ENCODE measurements around the gene LRP5.

LRP5 gene

DNA sequence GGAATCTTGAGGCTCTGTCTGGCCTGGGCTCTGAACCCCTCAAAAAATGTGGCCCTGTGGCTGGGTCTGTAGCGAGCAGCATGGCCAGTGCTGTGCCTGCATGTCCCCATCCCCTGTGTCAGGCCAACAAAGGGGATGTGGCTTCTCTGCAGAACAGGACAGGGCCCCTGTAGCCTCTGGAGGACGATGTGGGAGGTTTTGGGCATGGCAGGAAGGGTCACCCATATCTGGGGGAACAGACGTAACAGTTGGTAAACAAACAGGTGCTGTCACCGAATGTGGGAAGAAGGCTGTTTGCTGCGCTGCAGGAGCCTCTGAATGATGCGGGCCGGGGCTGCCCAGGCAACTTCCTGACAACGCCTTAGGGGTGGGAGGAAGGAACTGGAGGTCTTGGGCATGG lies 35.0 kb downstream of the LRP5 start:
- no peak for DNase-seq (ENCODE audit: low read depth)

DNA sequence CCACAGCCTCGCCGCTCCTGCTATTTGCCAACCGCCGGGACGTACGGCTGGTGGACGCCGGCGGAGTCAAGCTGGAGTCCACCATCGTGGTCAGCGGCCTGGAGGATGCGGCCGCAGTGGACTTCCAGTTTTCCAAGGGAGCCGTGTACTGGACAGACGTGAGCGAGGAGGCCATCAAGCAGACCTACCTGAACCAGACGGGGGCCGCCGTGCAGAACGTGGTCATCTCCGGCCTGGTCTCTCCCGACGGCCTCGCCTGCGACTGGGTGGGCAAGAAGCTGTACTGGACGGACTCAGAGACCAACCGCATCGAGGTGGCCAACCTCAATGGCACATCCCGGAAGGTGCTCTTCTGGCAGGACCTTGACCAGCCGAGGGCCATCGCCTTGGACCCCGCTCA lies 35.5 kb downstream of the LRP5 start:
- no peak for DNase-seq (ENCODE audit: low read depth)

DNA sequence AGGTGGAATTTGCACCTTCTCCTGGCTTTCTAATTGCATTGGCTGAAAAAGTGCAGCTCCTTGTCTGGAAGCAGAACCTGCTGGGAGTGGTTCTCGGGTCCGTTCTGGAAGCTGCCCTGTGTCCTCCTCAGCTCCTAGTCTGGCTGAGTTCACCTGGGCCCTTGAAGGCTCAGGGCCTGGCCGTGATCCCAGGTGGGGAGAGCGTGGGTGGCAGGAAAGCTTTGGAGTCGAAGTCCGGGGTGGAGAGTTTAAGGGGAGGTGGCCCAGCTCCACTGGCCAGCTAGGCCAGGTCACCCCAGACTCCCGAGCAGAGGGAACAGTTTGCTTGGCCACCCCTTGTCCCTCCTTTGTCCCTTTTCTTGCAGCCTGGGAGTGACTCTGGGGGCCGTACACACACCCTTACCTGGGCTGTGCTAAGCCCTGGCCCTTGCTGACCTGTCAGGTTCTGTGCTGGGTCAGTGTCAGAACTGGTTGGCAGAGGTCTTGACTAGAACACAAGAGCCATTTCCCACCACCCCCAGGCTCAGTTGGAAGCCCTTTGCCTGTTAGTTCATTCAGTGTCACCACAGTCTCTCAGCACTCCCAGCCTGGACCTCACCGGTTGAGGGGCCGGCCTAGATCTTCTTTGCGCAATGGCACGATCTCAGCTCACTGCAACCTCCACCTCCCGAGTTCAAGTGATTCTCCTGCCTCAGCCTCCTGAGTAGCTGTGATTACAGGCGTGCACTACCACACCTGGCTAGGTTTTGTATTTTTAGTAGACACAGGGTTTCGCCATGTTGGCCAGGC lies 37.3 kb downstream of the LRP5 start:
- no peak for DNase-seq (ENCODE audit: low read depth)

DNA sequence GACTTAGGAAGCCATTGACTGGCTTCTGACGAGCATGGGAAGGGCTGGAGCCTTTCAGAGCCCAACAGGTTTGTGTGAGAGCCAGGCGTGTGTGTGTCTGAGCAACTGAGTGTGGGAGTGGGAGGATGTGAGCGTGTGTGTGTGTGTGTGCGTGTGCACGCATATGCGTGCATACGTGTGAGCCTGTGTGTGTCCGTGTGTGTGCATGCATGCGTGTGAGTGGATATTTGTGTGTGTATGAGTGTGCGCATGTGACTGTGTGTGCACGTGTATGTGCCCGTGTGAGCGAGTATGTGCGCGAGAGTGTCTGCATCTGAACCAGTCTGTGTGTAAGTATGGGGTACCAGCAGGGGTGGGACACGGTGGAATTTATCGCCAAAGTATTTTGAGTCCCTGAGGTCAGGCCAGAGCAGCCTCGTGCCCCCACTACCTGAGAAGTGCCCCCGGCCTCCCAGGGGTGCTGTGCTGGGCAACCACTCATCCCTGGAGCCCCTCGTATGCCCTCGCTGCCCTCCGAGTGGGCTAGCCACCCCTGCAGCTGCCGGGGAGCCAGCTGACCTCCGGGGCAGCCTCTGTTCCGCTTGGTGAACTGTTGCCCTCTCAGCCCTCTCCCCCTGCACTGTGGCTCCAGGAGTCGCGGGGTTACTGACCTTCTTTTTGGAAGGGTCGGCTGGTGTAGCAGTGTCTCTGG lies 38.5 kb downstream of the LRP5 start:
- no peak for DNase-seq (ENCODE audit: low read depth)

DNA sequence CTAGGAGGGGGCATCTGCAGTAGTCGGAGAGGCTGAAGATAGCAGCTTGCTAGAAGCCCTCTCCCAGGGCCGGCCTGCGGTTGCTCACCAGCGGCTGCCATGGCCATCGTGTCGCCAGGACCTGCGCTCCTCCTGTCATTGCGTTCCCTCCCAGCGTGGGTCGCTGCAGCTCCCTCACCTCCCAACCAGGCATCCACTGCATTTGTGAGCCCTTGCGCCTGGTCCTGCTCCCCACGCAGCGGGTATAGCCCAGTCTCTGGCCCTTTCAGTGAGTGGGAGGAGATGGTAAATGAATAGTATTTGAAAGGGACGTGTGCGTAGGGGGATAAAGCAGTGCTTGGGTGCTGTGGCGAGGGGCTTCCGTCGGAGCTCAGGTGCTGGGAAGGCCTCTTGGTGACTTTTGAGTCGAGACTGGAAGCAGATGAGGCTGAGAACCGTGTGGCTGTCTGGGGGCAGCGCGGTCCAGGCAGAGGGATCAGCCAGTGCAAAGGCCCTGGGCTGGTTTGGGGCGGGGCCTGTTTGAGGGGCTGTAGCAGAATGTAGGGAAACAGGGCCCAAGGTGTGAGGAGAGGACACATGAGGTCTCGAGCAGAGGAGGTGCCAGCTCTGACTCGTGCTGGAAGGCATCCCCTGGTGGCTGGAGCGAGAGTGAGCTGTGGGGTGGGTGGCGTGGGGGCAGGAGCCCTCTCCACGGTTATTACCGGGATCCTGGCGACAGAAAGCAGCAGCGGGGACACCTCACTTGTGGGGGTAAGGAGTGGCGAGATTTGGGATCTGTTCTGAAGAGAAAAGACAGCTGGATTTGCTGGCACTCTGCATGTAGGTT lies 39.3 kb downstream of the LRP5 start:
- DNase-seq (ENCODE audit: low read depth), result no peak

DNA sequence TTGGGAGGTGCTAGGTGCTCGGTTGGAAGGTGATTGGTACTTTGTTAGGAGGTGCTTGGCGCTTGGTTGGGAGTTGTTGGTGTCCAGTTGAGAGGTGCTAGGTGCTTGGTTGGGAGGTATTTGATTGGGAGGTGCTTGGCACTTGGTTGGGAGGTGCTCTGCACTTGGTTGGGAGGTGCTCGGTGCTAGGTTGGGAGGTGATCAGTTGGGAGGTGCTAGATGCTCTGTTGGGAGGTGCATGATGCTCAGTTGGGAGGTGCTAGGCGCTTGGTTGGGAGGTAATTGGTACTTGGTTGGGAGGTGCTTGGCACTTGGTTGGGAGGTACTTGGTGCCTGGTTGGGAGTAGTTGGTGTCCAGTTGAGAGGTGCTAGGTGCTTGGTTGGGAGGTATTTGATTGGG lies 40.2 kb downstream of the LRP5 start:
- DNase-seq (ENCODE audit: low read depth), result no peak

DNA sequence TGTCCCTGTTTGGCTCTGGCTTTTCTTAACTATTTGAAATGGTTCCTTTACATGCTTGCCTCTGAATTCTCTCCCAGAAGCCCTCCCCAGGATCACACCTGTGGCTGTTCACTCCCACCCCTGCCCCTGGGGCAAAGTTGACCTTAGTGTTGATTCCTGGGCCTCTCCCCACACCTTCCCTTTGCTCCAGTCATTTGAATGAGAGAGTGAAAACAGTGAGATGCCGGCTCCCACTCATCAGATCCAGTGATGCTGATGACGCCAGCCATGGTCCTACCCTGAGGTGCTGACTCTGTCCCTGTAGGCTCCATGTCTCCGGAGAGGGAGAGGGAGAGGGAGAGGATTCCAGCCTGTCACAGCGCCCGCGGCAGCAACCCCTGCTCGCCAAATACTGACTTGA lies 40.7 kb downstream of the LRP5 start:
- DNase-seq (ENCODE audit: low read depth), result no peak

DNA sequence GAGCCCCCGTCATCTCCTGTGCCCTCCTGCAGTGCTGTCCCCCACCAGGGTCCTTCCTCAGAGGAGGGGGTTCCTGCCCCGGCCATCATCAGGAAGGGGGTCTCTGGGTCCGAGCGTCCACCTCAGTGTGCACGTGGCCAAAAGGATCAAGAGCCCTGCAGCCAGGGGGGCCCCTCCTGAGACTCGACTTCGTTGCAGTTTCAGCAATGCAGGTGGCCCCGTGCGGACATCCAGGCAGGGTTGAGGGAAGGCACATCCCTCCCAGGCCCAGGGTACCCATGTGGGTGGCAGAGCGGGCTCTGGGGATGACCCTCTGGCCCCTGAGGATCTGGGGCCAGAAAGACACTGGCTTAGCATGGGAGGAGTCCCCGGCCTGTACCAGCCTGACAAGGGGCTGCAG lies 41.3 kb downstream of the LRP5 start:
- no peak for DNase-seq (ENCODE audit: low read depth)

DNA sequence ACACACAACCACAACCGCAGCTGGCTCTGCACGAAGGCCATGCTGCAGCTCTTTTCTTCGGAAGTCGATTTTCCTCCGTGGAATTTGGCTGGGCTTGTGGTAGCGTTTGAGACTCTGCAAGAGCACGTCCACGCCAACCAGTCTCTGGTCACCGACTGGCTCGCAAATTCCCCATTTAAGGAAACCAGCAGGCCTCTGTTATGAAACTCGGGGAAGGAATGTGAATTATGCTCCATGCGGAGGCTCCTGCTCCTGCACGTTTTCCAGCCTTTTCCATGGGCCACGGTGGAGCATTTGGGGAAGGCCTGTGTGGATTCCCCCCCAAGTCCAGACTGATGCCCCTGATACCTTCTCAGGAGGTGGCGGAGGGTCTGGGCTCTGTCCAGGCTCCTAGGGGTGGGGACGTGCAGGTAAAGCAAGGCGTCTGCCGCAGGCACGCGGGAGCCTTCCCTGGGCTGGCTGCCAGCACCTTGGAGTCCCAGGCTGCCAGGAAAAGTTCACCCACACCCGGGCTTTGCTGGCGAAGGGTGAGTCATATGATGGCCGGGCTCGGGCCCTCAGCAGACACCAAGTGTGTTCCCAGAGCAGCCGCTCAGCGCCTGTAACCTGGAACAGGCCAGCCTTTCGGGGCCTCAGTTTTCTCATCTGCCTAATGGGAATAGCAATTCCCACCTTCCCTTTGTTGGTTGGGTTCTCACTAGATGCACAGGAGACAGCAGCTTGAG lies 41.9 kb downstream of the LRP5 start:
- DNase-seq (ENCODE audit: low read depth), result peak; percentile 90

DNA sequence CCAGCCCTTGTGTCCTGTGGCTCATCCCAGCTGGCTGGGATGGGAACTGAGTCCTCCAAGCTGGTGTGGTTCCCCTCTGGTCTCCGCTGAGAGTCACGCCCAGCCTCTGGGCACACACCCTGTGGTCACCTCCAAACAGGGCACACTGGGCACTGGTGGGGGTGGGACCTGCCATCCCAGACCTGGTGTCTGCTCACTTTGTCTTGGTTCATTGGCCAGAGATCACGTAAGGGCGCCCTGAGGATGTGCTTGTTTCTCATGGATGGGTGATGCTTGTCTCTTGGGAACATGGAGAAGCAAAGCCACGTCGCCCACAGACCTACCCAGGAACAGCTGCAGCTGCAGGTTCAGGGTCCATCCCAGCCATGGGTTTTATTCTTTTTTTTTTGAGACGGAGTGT lies 43.1 kb downstream of the LRP5 start:
- DNase-seq (ENCODE audit: low read depth), result no peak

DNA sequence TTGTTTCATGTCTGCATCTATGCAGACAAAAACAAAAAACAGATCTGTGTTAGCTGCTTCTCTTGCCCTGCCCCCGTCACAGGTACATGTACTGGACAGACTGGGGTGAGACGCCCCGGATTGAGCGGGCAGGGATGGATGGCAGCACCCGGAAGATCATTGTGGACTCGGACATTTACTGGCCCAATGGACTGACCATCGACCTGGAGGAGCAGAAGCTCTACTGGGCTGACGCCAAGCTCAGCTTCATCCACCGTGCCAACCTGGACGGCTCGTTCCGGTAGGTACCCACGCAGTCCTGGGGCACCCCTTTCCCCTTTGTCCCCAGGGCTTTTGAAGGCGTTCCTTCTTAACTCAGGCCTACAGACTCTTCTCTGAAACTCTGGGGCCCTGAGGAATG lies 45.2 kb downstream of the LRP5 start:
- no peak for DNase-seq (ENCODE audit: low read depth)

DNA sequence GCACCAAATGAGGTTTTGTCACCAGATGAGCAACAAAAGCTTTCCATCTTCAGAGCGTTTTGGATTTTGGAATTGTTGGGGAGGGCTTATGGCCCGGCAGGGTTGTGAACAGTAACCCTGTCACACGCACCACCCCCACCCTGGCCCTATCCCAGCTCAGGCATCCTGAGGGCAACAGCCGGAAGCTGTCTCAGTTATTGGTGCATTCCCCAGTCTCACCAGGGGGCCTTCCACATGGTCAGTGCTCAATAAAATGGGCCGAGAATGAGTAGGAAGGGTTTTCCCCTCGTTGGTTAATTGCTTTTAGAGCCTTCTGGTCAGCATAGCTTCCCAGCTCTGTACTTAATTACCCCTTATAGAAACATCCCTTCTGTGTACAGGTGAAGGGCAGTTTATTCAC lies 46.0 kb downstream of the LRP5 start:
- no peak for DNase-seq (ENCODE audit: low read depth)

DNA sequence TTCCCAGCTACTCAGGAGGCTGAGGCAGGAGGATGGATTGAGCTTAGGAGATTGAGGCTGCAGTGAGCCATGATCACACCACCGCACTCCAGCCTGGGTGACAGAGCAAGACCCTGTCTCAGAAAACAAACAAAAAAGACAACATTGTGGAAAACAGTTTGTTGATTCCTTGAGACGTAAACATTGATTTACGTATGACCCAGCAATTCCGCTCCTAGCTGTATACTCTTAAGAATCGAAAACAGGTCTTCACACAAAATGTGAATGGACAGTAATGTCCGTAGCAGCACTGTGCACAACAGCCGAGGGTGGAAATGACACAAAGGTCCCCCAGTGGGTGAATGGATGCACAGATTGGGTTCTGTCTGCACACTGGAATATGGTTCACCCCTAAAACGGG lies 49.3 kb downstream of the LRP5 start:
- no peak for DNase-seq (ENCODE audit: low read depth)

DNA sequence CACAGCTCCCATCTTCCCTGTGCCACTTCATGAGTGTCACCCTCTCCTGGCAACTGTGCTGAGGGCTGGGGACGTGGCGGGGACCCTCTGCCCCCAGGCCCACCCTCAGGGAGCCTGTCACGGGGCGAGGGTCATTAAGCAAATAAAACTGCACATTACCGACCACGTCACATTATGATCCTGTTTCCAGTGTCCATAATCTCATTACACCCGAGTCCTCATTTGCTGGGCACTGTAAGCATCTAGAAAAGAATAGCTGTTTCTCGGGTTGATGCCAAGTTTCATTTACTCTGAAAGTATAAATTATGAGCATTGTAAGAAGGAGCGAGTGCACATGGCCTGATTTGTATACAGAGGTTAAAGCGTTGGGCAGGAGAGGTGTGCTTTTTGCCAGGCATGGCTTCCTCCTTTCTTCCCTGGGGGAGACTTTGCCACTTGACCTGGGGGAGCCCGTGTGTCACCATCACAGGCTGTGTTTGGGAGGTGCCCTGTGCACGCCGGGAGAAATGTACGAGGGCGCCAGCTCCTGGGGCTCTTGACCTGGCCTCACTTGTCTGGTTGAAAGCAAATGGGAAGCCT lies 50.5 kb downstream of the LRP5 start:
- no peak for DNase-seq (ENCODE audit: low read depth)

DNA sequence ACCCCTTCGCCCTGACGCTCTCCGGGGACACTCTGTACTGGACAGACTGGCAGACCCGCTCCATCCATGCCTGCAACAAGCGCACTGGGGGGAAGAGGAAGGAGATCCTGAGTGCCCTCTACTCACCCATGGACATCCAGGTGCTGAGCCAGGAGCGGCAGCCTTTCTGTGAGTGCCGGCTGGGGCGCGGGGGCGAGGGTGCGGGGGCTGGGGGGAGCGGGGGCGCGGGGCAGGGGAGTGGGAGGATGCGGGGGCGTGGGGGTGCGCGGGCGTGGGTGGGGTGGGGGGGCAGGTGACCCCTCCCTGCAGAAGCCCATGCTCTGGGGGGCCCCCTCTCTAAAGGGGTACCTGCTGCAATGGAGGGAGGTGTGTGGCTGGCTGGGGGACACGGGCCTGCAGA lies 51.4 kb downstream of the LRP5 start:
- DNase-seq (ENCODE audit: low read depth), result no peak

DNA sequence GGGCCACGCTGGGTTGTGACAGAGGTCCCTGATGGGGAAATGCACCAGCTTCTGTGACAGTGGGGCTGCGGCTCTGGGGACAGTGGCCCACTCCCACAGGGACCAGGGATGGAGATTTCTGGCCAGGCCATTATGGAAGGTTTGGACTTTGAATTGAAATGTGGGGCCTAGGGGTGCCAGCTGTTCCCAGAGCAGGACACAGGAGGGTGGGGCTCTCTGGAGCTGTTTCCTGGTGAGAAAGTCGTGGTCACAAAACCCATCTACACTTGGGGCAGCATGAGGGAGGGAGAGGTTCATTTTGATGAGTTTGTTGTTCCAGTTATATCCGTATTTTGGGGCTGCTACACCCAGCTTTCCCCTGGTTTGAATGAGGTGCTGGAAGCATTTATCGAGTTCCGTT lies 52.2 kb downstream of the LRP5 start:
- no peak for DNase-seq (ENCODE audit: low read depth)

DNA sequence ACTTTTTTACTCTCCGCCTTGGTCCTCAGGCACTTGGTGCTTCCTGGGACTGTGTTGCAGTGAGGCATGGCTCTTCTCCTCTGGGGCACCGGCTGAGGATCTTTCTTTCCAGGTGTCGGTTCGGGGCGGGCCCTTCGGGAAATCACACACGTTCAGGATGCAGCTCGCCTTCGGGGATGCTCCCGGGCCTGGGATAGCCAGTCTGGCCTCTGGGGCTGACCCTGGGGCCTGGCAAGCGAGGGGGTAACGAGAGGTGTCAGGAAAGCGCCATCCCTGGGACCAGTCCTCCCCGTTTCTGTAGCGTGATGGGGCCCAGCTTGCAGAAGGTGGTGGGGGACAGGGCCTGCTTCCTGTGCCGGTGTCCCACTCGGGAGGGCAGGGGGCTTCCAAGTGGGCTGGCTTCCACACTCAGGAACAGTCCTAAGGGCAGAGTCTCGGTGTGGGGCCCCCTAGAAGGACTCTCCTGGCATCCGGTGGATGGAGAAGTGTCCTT lies 53.6 kb downstream of the LRP5 start:
- DNase-seq (ENCODE audit: low read depth), result no peak

DNA sequence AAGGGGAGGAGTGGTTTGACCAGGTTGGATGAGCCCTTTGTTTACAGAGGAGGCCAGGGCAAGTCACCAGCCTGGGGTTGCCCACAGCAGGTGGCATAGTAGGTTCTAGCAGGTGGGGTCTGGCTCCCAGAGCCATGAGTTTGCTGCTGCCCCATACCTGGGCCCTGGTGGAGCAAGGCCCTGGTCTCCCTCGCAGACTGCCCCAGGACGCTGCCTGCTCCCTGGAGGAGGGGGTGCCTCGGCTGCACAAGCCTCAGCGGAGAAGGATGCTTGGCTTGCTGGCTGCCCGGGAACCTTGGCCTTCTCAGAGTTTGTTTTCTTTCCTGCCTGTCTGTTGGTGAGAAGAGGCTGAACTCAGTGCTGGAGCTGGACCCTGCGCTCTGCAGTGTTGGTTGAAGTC lies 54.9 kb downstream of the LRP5 start:
- no peak for DNase-seq (ENCODE audit: low read depth)

DNA sequence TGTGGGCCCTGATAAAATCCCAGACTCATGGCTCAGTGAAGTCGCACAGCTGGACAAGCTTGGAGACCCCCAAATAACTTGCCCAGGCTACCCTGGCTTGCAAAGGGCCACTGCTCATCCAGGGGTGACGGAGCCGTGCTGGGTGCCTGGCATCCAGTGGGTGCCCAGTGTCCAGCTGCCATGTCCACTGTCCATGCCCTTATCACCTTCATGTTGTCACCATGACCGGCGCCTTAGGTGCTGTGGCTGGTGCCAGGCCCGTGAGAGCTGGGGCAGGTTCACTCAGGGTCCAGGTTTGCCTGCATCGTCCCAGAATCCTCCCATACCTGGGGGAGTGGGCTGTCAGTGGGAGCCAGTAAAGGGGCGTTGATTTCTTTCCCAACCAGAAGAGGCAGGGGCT lies 57.4 kb downstream of the LRP5 start:
- DNase-seq (ENCODE audit: low read depth), result no peak

DNA sequence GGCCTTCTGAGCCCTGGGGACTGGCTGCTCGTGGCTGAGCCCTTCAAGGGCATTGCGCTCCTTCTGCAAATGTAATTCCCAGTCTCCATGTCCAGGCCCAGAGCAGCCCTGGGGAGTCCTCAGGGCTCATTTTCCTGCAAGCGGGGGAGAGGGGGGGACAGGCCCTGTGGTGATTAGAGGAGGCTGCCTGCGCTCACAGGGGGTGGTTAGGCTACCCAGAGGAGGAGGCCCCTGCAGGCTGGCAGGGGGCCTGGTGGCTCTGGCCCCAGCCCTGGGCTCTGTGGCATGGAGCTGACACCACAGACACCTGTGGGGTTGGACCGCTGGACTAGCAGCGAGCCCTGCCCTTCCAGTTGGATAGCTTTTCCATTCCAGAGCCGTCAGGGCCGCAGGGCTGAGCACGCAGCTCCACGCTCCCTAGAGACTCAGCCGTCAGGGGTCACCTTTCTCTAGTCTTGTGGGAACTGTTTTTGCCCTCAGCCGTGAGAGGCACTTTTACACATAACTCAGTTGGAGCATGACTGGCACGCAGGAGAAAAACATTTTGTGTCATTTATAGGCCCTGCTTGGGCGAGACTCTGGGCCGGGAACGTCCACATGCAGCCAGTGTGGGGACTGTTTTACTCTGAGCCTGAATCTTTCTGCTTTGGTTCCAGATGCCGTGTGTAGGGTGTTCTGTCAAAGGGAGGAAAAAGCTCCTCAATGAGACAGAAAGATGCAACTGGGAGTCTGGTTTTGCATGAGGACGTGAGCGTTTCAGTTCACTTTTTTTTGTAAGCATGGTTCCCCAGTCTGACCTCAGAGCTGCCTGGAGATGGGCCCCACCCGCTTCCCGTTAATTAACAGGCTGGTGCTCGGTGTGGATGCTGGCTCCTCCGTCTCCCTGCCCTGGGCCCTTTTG lies 58.1 kb downstream of the LRP5 start:
- peak; percentile 27 for DNase-seq (ENCODE audit: low read depth)

Data from GM04504 (cell line).